Neuronal stem cell (in vitro differentiated cells): ENCODE data around the gene MAN1B1.
A peak's percentile ranks its signal among the peaks of the same experiment; 100 is the strongest.

Experiments
- DNase-seq: peaks from one replicate; pipeline ENCODE4 v3.0.0-alpha.2; 2013; ENCODE audit warnings: low spot score
- H2AFZ ChIP-seq: one replicate; pipeline ENCODE4 v1.6.1; 2013; ENCODE audit warnings: mild to moderate bottlenecking, low read length, inconsistent platforms
- H2AK5ac ChIP-seq: 2 replicates; pipeline ENCODE4 v1.6.1; 2013; ENCODE audit warnings: low read depth, mild to moderate bottlenecking, inconsistent platforms, low read length, moderate library complexity, mixed read lengths
- H2BK120ac ChIP-seq: 2 replicates; pipeline ENCODE4 v1.6.1; 2013; ENCODE audit warnings: low read depth, mild to moderate bottlenecking, inconsistent platforms, low read length, moderate library complexity, mixed read lengths
- H2BK12ac ChIP-seq: one replicate; pipeline ENCODE4 v1.6.1; 2013; ENCODE audit warnings: low read length, inconsistent platforms
- H2BK15ac ChIP-seq: 2 replicates; pipeline ENCODE4 v1.6.1; 2013; ENCODE audit warnings: mild to moderate bottlenecking, low read length, inconsistent platforms, mixed read lengths
- H2BK5ac ChIP-seq: one replicate; pipeline ENCODE4 v1.6.1; 2013; ENCODE audit warnings: inconsistent platforms, mild to moderate bottlenecking, low read length, moderate library complexity
- H3K14ac ChIP-seq: one replicate; pipeline ENCODE4 v1.6.1; 2013; ENCODE audit warnings: low read length, inconsistent platforms
- H3K18ac ChIP-seq: 2 replicates; pipeline ENCODE4 v1.6.1; 2013; ENCODE audit warnings: low read length, inconsistent platforms
- H3K23ac ChIP-seq: 2 replicates; pipeline ENCODE4 v1.6.1; 2013; ENCODE audit warnings: low read depth, mild to moderate bottlenecking, mixed read lengths, low read length, inconsistent platforms; ENCODE audit not compliant: poor library complexity
- H3K27ac ChIP-seq: replicated peaks from 3 replicates; pipeline ENCODE4 v1.5.1; 2013; ENCODE audit warnings: low read length, inconsistent platforms
- H3K27me3 ChIP-seq, 3 experiments: 2 replicates each; pipeline ENCODE4 v1.6.1; 2013; ENCODE audit warnings: low read length in 3 of 3, mild to moderate bottlenecking in 2 of 3, inconsistent platforms in 1 of 3, low read depth in 1 of 3, mixed read lengths in 1 of 3, moderate library complexity in 1 of 3; ENCODE audit not compliant: control insufficient read depth in 3 of 3, insufficient read depth in 3 of 3
- H3K36me3 ChIP-seq, 2 donors: replicated peaks in 1 of 2; 2 replicates each; pipeline ENCODE4 v1.6.1; 2013; ENCODE audit warnings: low read length in 2 of 2; ENCODE audit not compliant: control insufficient read depth in 2 of 2, insufficient read depth in 2 of 2
- H3K4ac ChIP-seq: 2 replicates; pipeline ENCODE4 v1.6.1; 2013; ENCODE audit warnings: inconsistent platforms, mild to moderate bottlenecking, low read length, moderate library complexity
- H3K4me1 ChIP-seq, 2 donors: 1 replicate in 1 of 2; 2 replicates in 1 of 2; pipeline ENCODE4 v1.6.1; 2013; ENCODE audit warnings: low read length in 2 of 2, low read depth in 1 of 2; ENCODE audit not compliant: control insufficient read depth in 2 of 2, insufficient read depth in 1 of 2
- H3K4me2 ChIP-seq: one replicate; pipeline ENCODE4 v1.6.1; 2013; ENCODE audit warnings: mild to moderate bottlenecking, low read length, inconsistent platforms; ENCODE audit not compliant: insufficient read depth, poor library complexity, severe bottlenecking
- H3K4me3 ChIP-seq, 2 donors: 2 replicates each; pipeline ENCODE4 v1.5.1; 2013; ENCODE audit warnings: low read length in 2 of 2, mild to moderate bottlenecking in 2 of 2, inconsistent platforms in 1 of 2, moderate library complexity in 1 of 2
- H3K79me1 ChIP-seq: one replicate; pipeline ENCODE4 v1.6.1; 2013; ENCODE audit warnings: low read depth, mild to moderate bottlenecking, inconsistent platforms, low read length, moderate library complexity
- H3K9ac ChIP-seq: one replicate; pipeline ENCODE4 v1.6.1; 2013; ENCODE audit warnings: mild to moderate bottlenecking, low read depth, low read length, inconsistent platforms; ENCODE audit not compliant: poor library complexity
- H3K9me3 ChIP-seq, 2 donors: replicated peaks in 1 of 2; 2 replicates each; pipeline versions ENCODE3 to v1.6.1; 2013; ENCODE audit warnings: low read length in 2 of 2, mild to moderate bottlenecking in 2 of 2, inconsistent platforms in 1 of 2, low read depth in 1 of 2, mixed read lengths in 1 of 2, moderate library complexity in 1 of 2; ENCODE audit not compliant: control insufficient read depth in 2 of 2, insufficient read depth in 1 of 2
- H4K8ac ChIP-seq: one replicate; pipeline ENCODE4 v1.6.1; 2013; ENCODE audit warnings: low read depth, mild to moderate bottlenecking, inconsistent platforms, low read length, moderate library complexity
- H4K91ac ChIP-seq: one replicate; pipeline ENCODE4 v1.6.1; 2013; ENCODE audit warnings: low read length, low read depth, mild to moderate bottlenecking, inconsistent platforms; ENCODE audit not compliant: poor library complexity
- WGBS, 2 donors: extraction: QIAGEN DNeasy Blood & Tissue Kit; methylation state at CpG; one replicate each; pipeline ENCODE4 v1.1.7; 2013; ENCODE audit warnings: missing lambda C conversion rate in 2 of 2, mixed read lengths in 1 of 2; ENCODE audit not compliant: insufficient read length in 2 of 2, insufficient replicate concordance in 1 of 2; ENCODE audit errors: extremely low coverage in 2 of 2; 5-methylcytosine and 5-hydroxymethylcytosine counted together

The MAN1B1 gene

GRCh38 chr9:137107312-137107921 is 20.6 kb downstream of the MAN1B1 start:
- H3K4ac ChIP-seq, result no peak overlapping the region
- peaks cover 0 to 2% of the 10 kb centered on the region in 2 donors for H3K4me1 ChIP-seq
- H3K23ac ChIP-seq, result no peak overlapping the region
- no peak overlapping the region for H3K4me3 ChIP-seq
- H2AFZ ChIP-seq, result no peak overlapping the region
- H3K27me3 ChIP-seq, result no peaks in the 10 kb centered on the region
- peak overlapping the region; percentile 55 for H3K9ac ChIP-seq
- no peak overlapping the region for H2BK15ac ChIP-seq
- no CpG with 5 or more reads among the region's 27 CpGs for WGBS, 2 donors
- H2AK5ac ChIP-seq, result no peak overlapping the region
- H3K36me3 ChIP-seq, result peaks cover 47 to 69% of the 10 kb centered on the region in 2 donors
- DNase-seq, result no peak
- peak overlapping the region; percentile 19 for H2BK5ac ChIP-seq
- no peak overlapping the region for H3K18ac ChIP-seq
- no peak overlapping the region for H4K91ac ChIP-seq
- H3K9me3 ChIP-seq, result peaks cover 8 to 15% of the 10 kb centered on the region in 2 donors
- no peak overlapping the region for H3K4me2 ChIP-seq
- no peak overlapping the region for H2BK12ac ChIP-seq
- H2BK120ac ChIP-seq, result no peak overlapping the region
- no peak overlapping the region for H3K27ac ChIP-seq
- no peak overlapping the region for H3K14ac ChIP-seq
- H4K8ac ChIP-seq, result no peak overlapping the region
- peaks cover 5% of the 10 kb centered on the region for H3K79me1 ChIP-seq

- no peak overlapping the region for H3K9ac ChIP-seq
- H3K4me1 ChIP-seq, result peaks cover 0 to 2% of the 10 kb centered on the region in 2 donors
- H2BK15ac ChIP-seq, result no peak overlapping the region
- no peak overlapping the region for H2AFZ ChIP-seq
- peak overlapping the region; percentile 19 for H2BK5ac ChIP-seq
- H4K8ac ChIP-seq, result peak overlapping the region; percentile 92
- peaks cover 41 to 63% of the 10 kb centered on the region in 2 donors for H3K36me3 ChIP-seq
- H4K91ac ChIP-seq, result no peak overlapping the region
- no peak for DNase-seq
- no peak overlapping the region for H3K27ac ChIP-seq
- no peak overlapping the region for H3K4me3 ChIP-seq
- no peak overlapping the region for H2AK5ac ChIP-seq
- peaks cover 0 to 4% (median 0%) of the 10 kb centered on the region in 3 experiments for H3K27me3 ChIP-seq
- H3K4ac ChIP-seq, result no peak overlapping the region
- peaks cover 2% of the 10 kb centered on the region for H3K79me1 ChIP-seq
- WGBS, 2 donors, result no CpG with 5 or more reads among the region's 17 CpGs
- no peak overlapping the region for H3K14ac ChIP-seq
- no peak overlapping the region for H2BK120ac ChIP-seq
- peaks cover 6 to 9% of the 10 kb centered on the region in 2 donors for H3K9me3 ChIP-seq
- no peak overlapping the region for H3K4me2 ChIP-seq
- H3K18ac ChIP-seq, result no peak overlapping the region
- no peak overlapping the region for H2BK12ac ChIP-seq
- no peak overlapping the region for H3K23ac ChIP-seq
These were observed 21.2 kb downstream of the MAN1B1 start for GRCh38 chr9:137107982-137108381.

GRCh38 chr9:137108608-137109249 is 21.9 kb downstream of the MAN1B1 start:
- Histone ChIP-seq H3K14ac (no peak overlapping the region), H3K23ac (no peak overlapping the region), H3K4me3 (no peak overlapping the region), H3K4ac (no peak overlapping the region), H3K4me1 (peaks cover 0 to 2% of the 10 kb centered on the region in 2 donors), H4K8ac (no peak overlapping the region), H2BK5ac (no peak overlapping the region), H3K9me3 (peaks cover 2% of the 10 kb centered on the region in 2 donors), H3K9ac (no peak overlapping the region), H4K91ac (no peak overlapping the region), H3K4me2 (no peak overlapping the region), H2AK5ac (no peak overlapping the region), H3K27me3 (peaks cover 0 to 12% (median 2%) of the 10 kb centered on the region in 3 experiments), H2BK12ac (no peak overlapping the region), H2BK15ac (no peak overlapping the region), H2AFZ (no peak overlapping the region), H3K79me1 (no peaks in the 10 kb centered on the region), H3K18ac (no peak overlapping the region), H3K36me3 (peaks cover 34 to 56% of the 10 kb centered on the region in 2 donors), H3K27ac (no peak overlapping the region), H2BK120ac (no peak overlapping the region)
- no CpG with 5 or more reads among the region's 29 CpGs for WGBS, 2 donors
- no peak for DNase-seq
